SU-DHL-6 (cell line): ENCODE results near the gene STIMATE.

ENCODE experiments used
- CTCF ChIP-seq: fragments of 200-600 bp; sonication (generic); IDR thresholded peaks from one replicate; pipeline ENCODE4 v1.5.1; 2017; ENCODE audit warnings: antibody characterized with exemption, mild to moderate bottlenecking, low read length, moderate library complexity; ENCODE audit not compliant: insufficient read depth, poor library complexity, severe bottlenecking
- EZH2phosphoT487 ChIP-seq: fragments of 200-600 bp; sonication (generic), shearing (Covaris generic); conservative IDR thresholded peaks from 2 replicates; pipeline ENCODE4 v1.6.1; 2018; ENCODE audit warnings: mild to moderate bottlenecking, antibody characterized with exemption, low read length, moderate library complexity, mixed read lengths

DNA sequence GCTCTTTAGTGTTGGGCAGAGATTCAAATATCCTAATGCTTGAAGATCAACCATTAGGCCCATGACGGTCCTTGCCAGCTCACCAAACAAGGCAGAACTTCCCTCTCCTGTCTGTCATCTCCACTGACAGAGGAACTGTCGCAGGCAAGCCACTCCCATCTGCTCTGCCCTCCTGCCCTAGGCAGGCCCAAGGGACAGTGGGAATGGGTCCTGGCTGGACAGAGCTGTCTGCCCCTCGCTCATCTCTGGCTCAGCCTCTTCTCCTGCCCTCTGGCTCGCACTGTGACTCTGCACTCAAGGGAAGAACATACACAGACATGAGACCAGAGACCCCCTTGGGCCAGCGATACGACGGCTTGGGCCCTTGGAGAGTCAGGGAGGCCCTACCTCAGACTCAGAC lies 54.9 kb downstream of the STIMATE start:
- TF ChIP-seq CTCF (no peak), EZH2phosphoT487 (no peak)
